Mesendoderm (in vitro differentiated cells): ENCODE results near the gene C2orf92.

Source experiments
- DNase-seq: peaks from one replicate; pipeline ENCODE4 v3.0.0; 2013
- H2AK5ac ChIP-seq: 2 replicates; pipeline ENCODE4 v1.6.1; 2013; ENCODE audit warnings: low read length, inconsistent platforms
- H2BK120ac ChIP-seq: 2 replicates; pipeline ENCODE4 v1.6.1; 2013; ENCODE audit warnings: low read depth, mild to moderate bottlenecking, low read length, moderate library complexity, mixed read lengths
- H2BK15ac ChIP-seq: replicated peaks from 2 replicates; pipeline ENCODE4 v1.6.1; 2013; ENCODE audit warnings: low read depth, mild to moderate bottlenecking, moderate library complexity
- H2BK5ac ChIP-seq: 2 replicates; pipeline ENCODE4 v1.6.1; 2013; ENCODE audit warnings: low read length, inconsistent platforms
- H3K18ac ChIP-seq: 2 replicates; pipeline ENCODE4 v1.6.1; 2013; ENCODE audit warnings: mild to moderate bottlenecking, low read length, mixed read lengths
- H3K23ac ChIP-seq: one replicate; pipeline ENCODE4 v1.6.1; 2013; ENCODE audit warnings: low read length
- H3K27ac ChIP-seq: 2 replicates; pipeline ENCODE4 v1.5.1; 2013; ENCODE audit warnings: low read depth, mild to moderate bottlenecking, inconsistent platforms, low read length, moderate library complexity
- H3K27me3 ChIP-seq: 2 replicates; pipeline ENCODE4 v1.6.1; 2013; ENCODE audit warnings: low read length, control low read depth, mild to moderate bottlenecking, inconsistent platforms; ENCODE audit not compliant: insufficient read depth, poor library complexity
- H3K36me3 ChIP-seq: 2 replicates; pipeline ENCODE4 v1.6.1; 2013; ENCODE audit warnings: low read length, inconsistent platforms; ENCODE audit not compliant: control insufficient read depth, insufficient read depth
- H3K4ac ChIP-seq: one replicate; pipeline ENCODE4 v1.6.1; 2013; ENCODE audit warnings: low read depth, mild to moderate bottlenecking, low read length, moderate library complexity
- H3K4me1 ChIP-seq: 2 replicates; pipeline ENCODE4 v1.6.1; 2013; ENCODE audit warnings: low read depth, low read length, inconsistent platforms; ENCODE audit not compliant: control insufficient read depth
- H3K4me2 ChIP-seq: 2 replicates; pipeline ENCODE4 v1.6.1; 2013; ENCODE audit warnings: low read length
- H3K4me3 ChIP-seq: 2 replicates; pipeline ENCODE4 v1.5.1; 2013; ENCODE audit warnings: mild to moderate bottlenecking, low read length
- H3K56ac ChIP-seq: one replicate; pipeline ENCODE4 v1.6.1; 2013; ENCODE audit warnings: low read length
- H3K79me1 ChIP-seq: 2 replicates; pipeline ENCODE4 v1.6.1; 2013; ENCODE audit warnings: low read length, inconsistent platforms
- H3K79me2 ChIP-seq: 2 replicates; pipeline ENCODE4 v1.6.1; 2013; ENCODE audit warnings: mild to moderate bottlenecking, low read length; ENCODE audit not compliant: control insufficient read depth, insufficient read depth
- H3K9ac ChIP-seq: 2 replicates; pipeline ENCODE4 v1.6.1; 2013; ENCODE audit warnings: low read length, inconsistent platforms
- H4K5ac ChIP-seq: one replicate; pipeline ENCODE4 v1.6.1; 2013; ENCODE audit warnings: low read length
- H4K8ac ChIP-seq: one replicate; pipeline ENCODE4 v1.6.1; 2013; ENCODE audit warnings: low read depth, mild to moderate bottlenecking, control low read depth, low read length, moderate library complexity
- WGBS: extraction: QIAGEN DNeasy Blood & Tissue Kit; methylation state at CpG from one replicate; pipeline ENCODE4 v1.1.7; 2013; ENCODE audit warnings: low lambda C conversion rate, missing lambda C conversion rate; ENCODE audit not compliant: insufficient coverage; ENCODE audit errors: extremely low coverage; 5-methylcytosine and 5-hydroxymethylcytosine counted together

C2orf92 gene

DNA sequence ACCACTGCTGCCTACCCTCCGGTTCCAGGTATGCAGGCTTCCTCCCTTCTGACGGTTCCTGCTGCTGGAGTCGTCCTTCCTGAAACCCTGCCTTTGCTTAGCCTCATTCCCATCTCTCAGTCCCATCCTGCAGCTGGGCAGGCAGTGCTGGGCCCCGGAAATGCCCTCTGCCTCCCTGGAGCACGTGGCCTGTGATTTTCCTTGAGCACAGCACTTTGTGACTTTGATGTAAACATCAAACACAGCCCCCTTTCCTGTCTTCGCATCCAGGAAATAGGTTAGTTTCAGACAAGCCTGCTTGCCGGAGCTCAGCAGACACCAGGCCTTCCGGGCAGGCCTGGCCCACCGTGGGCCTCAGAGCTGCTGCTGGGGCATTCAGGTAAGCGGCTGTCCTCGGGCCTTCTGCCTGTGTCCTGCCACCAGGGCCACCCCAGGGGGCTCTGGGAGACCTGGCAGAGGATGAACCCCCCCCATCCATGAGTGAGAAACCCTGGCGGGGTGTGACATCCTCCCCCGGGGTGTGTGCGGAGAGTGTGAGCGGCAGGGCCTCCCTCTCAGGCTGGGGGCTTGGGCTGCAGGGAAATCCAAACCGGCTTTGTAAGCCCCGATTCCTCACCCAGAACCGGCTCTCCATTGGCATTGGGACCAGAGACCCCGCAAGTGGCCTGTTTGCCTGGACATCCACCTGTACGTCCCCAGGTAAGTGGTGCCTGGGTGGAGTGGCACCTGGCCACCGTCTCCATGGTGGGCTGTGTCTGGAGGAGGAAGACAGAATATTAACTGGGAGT, 44.0 kb downstream of the C2orf92 start, which contains the start of gene ZAP70:
Gene ZAP70, plus strand, starts transcription at position 281 of the 788 bp plus-strand sequence. CDS start 10,461 bp downstream, outside the sequence.
- no peaks in the 10 kb centered on the region for H3K27me3 ChIP-seq
- no peaks in the 10 kb centered on the region for H3K36me3 ChIP-seq
- peak within 1 kb of the TSS; percentile 81 for H3K27ac ChIP-seq
- no peaks in the 10 kb centered on the region for H3K79me1 ChIP-seq
- peak within 1 kb of the TSS; percentile 92 for H3K18ac ChIP-seq
- peak within 1 kb of the TSS; percentile 98 for H2BK5ac ChIP-seq
- no peak within 1 kb of the TSS for H4K8ac ChIP-seq
- H2AK5ac ChIP-seq: peak within 1 kb of the TSS; percentile 99
- no peak for DNase-seq
- H3K56ac ChIP-seq: peak within 1 kb of the TSS; percentile 86
- H2BK15ac ChIP-seq: no peak within 1 kb of the TSS
- peak within 1 kb of the TSS; percentile 96 for H3K4ac ChIP-seq
- H3K9ac ChIP-seq: peak within 1 kb of the TSS; percentile 48
- H3K4me1 ChIP-seq: peaks cover 12% of the 10 kb centered on the region
- no peaks in the 10 kb centered on the region for H3K79me2 ChIP-seq
- H4K5ac ChIP-seq: no peak within 1 kb of the TSS
- H3K23ac ChIP-seq: peak within 1 kb of the TSS; percentile 83
- H3K4me3 ChIP-seq: no peak within 1 kb of the TSS
- no peak within 1 kb of the TSS for H3K4me2 ChIP-seq
- H2BK120ac ChIP-seq: peak within 1 kb of the TSS; percentile 93
- WGBS: no CpG with 5 or more reads among the region's 21 CpGs

DNA sequence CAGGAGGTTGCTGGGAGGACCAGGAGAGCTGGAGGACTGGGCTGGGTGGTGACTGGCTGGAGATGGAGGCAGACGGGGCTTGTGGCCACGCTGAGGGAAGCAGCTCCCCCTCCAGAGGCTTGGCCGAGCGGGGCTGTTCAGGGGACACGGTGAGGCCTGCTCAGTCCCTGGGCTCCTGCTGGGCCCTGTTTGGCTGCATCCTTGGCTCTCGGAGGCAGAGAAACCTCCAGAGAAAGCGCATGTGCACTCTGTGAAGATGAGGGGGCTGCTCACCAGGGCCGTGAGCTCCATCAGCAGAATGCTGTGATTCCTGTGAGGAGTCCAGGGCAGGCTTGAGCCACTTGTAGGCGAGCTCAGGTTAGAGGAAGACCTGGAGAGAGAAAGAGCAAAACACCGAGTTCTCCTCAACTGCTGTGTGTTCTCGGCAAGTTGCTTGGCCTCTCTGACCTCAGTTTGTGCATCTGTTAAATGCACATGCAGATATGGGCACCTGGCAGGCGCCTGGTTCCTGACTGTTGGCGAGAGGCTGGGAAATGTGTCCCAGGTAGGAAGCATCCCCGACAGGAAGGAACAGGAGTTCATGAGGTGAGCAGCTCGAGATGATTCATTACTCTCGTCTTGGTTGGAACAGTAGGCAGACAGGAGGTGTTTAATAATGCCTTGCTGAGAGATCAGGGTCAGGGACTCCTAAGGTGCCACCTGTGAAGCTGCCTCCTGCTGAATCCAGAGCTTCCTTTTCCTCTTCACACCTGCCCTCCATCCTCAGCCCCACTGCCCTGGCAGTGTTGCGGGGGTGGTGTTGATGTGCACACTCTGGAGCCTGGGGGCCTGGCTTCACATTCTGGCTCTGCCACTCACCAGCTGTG, 44.8 kb downstream of the C2orf92 start:
- H3K36me3 ChIP-seq: no peaks in the 10 kb centered on the region
- no peaks in the 10 kb centered on the region for H3K27me3 ChIP-seq
- no peak overlapping the region for H2BK15ac ChIP-seq
- peaks cover 12% of the 10 kb centered on the region for H3K4me1 ChIP-seq
- no peak for DNase-seq
- no peaks in the 10 kb centered on the region for H3K79me1 ChIP-seq
- peak overlapping the region; percentile 29 for H2AK5ac ChIP-seq
- no peak overlapping the region for H4K8ac ChIP-seq
- H3K18ac ChIP-seq: peak overlapping the region; percentile 24
- H4K5ac ChIP-seq: no peak overlapping the region
- no peak overlapping the region for H3K4me2 ChIP-seq
- peak overlapping the region; percentile 46 for H3K4ac ChIP-seq
- no peaks in the 10 kb centered on the region for H3K79me2 ChIP-seq
- H3K4me3 ChIP-seq: no peak overlapping the region
- H2BK120ac ChIP-seq: peak overlapping the region; percentile 37
- WGBS: no CpG with 5 or more reads among the region's 17 CpGs
- H3K27ac ChIP-seq: peak overlapping the region; percentile 32
- H2BK5ac ChIP-seq: peak overlapping the region; percentile 84
- H3K23ac ChIP-seq: no peak overlapping the region
- H3K56ac ChIP-seq: peak overlapping the region; percentile 86
- peak overlapping the region; percentile 48 for H3K9ac ChIP-seq

- H3K23ac ChIP-seq: no peak overlapping the region
- WGBS: no CpG with 5 or more reads among the region's 13 CpGs
These were observed 45.6 kb downstream of the C2orf92 start for GRCh38 chr2:97714950-97715652.

GRCh38 chr2:97715951-97716694, 46.6 kb downstream of the C2orf92 start:
- H4K8ac ChIP-seq: no peak overlapping the region
- H3K27ac ChIP-seq: no peak overlapping the region
- no peaks in the 10 kb centered on the region for H3K79me1 ChIP-seq
- H3K79me2 ChIP-seq: no peaks in the 10 kb centered on the region
- no peak overlapping the region for H2BK120ac ChIP-seq
- peak overlapping the region; percentile 23 for H3K18ac ChIP-seq
- peak overlapping the region; percentile 38 for H3K56ac ChIP-seq
- H3K23ac ChIP-seq: no peak overlapping the region
- H3K4ac ChIP-seq: no peak overlapping the region
- no peak overlapping the region for H2AK5ac ChIP-seq
- no peaks in the 10 kb centered on the region for H3K27me3 ChIP-seq
- H3K9ac ChIP-seq: no peak overlapping the region
- no peak for DNase-seq
- peaks cover 7% of the 10 kb centered on the region for H3K4me1 ChIP-seq
- H2BK5ac ChIP-seq: no peak overlapping the region
- H3K4me3 ChIP-seq: no peak overlapping the region
- no CpG with 5 or more reads among the region's 9 CpGs for WGBS
- H2BK15ac ChIP-seq: no peak overlapping the region
- no peak overlapping the region for H3K4me2 ChIP-seq
- no peak overlapping the region for H4K5ac ChIP-seq
- no peaks in the 10 kb centered on the region for H3K36me3 ChIP-seq

More at GRCh38 chr2:97714950-97715652, 45.6 kb downstream of the C2orf92 start:
- peak overlapping the region; percentile 17 for H3K56ac ChIP-seq
- H3K79me2 ChIP-seq: no peaks in the 10 kb centered on the region
- no peak overlapping the region for H4K5ac ChIP-seq
- no peak overlapping the region for H3K18ac ChIP-seq
- H3K4me2 ChIP-seq: no peak overlapping the region
- H3K4me3 ChIP-seq: no peak overlapping the region
- no peak overlapping the region for H4K8ac ChIP-seq
- no peak overlapping the region for H3K27ac ChIP-seq
- no peak overlapping the region for H3K9ac ChIP-seq
- H3K4me1 ChIP-seq: peaks cover 12% of the 10 kb centered on the region
- H2BK120ac ChIP-seq: no peak overlapping the region
- H2AK5ac ChIP-seq: peak overlapping the region; percentile 43
- H3K4ac ChIP-seq: no peak overlapping the region
- no peak overlapping the region for H2BK15ac ChIP-seq
- no peaks in the 10 kb centered on the region for H3K79me1 ChIP-seq
- no peaks in the 10 kb centered on the region for H3K36me3 ChIP-seq
- H2BK5ac ChIP-seq: no peak overlapping the region
- no peaks in the 10 kb centered on the region for H3K27me3 ChIP-seq
- DNase-seq: no peak
